ENCODE measurements around the gene PAK5.
A peak's percentile ranks its signal among the peaks of the same experiment; 100 is the strongest.

GRCh38 chr20:9616833-9617461 is 221.9 kb downstream of the PAK5 start:
- TF ChIP-seq CTCF (conservative IDR thresholded peaks at IDR 0.05): peak; percentile 90
- TF ChIP-seq EZH2 (IDR thresholded peaks at IDR 0.05; ENCODE audit: low read depth): no peak

All from PC-9 (cell line).